HCT116 (cell line): ENCODE results near the gene BNIPL. TPM values are rescaled to one million over a fixed set of nuclear protein-coding genes. Genes with fewer than 3 reads are reported as not detected.

Experiments used
- CBX3 ChIP-seq: IDR thresholded peaks from 2 replicates; pipeline ENCODE4 v1.6.1; 2012; ENCODE audit warnings: low read depth
- CEBPB ChIP-seq: IDR thresholded peaks from 2 replicates; pipeline ENCODE4 v1.6.1; 2012; ENCODE audit warnings: low read depth
- EGR1 ChIP-seq: IDR thresholded peaks from 2 replicates; pipeline ENCODE4 v1.6.1; 2012; ENCODE audit warnings: low read depth
- ELF1 ChIP-seq: IDR thresholded peaks from 2 replicates; pipeline ENCODE4 v1.6.1; 2012; ENCODE audit warnings: low read depth, borderline replicate concordance
- EZH2 ChIP-seq: fragments of 200-600 bp; sonication (generic); IDR thresholded peaks from 2 replicates; pipeline ENCODE4 v1.6.1; 2017; ENCODE audit warnings: antibody characterized with exemption, mixed run types
- EZH2phosphoT487 ChIP-seq: fragments of 200-600 bp; IDR thresholded peaks from 2 replicates; pipeline ENCODE4 v1.6.1; 2018; ENCODE audit warnings: antibody characterized with exemption, borderline replicate concordance
- JUND ChIP-seq: IDR thresholded peaks from 2 replicates; pipeline ENCODE4 v1.6.1; 2012
- POLR2A ChIP-seq: IDR thresholded peaks from 2 replicates; pipeline ENCODE4 v1.7.0; 2011; ENCODE audit warnings: borderline replicate concordance; ENCODE audit not compliant: insufficient read depth, insufficient read length; ENCODE audit errors: extremely low read depth
- POLR2AphosphoS5 ChIP-seq: IDR thresholded peaks from 2 replicates; pipeline ENCODE4 v1.6.1; 2011; ENCODE audit warnings: mild to moderate bottlenecking, low read depth, low read length, moderate library complexity
- REST ChIP-seq: IDR thresholded peaks from 2 replicates; pipeline ENCODE4 v1.6.1; 2012; ENCODE audit warnings: low read depth
- SP1 ChIP-seq: IDR thresholded peaks from 2 replicates; pipeline ENCODE4 v1.6.1; 2012; ENCODE audit warnings: low read depth
- SRF ChIP-seq: IDR thresholded peaks from 2 replicates; pipeline ENCODE4 v1.6.1; 2012; ENCODE audit warnings: low read depth
- TCF7L2 ChIP-seq: IDR thresholded peaks from 2 replicates; pipeline ENCODE4 v1.7.0; 2011; ENCODE audit warnings: borderline replicate concordance, inconsistent platforms; ENCODE audit not compliant: insufficient read depth, insufficient read length; ENCODE audit errors: extremely low read depth
- total RNA-seq: library from RNA; stranded (reverse); gene quantifications from one replicate; pipeline ENCODE4 v1.2.1, GENCODE V29; 2021; ENCODE audit not compliant: unreplicated experiment

Gene BNIPL
- total RNA-seq, 1 experiment from 2014 or later: 0.86 TPM

- TF ChIP-seq REST: no peak
- peak; percentile 52 for TF ChIP-seq JUND
- peak; percentile 68; the same call in 1 of the 2 replicates for TF ChIP-seq CEBPB
- peak; percentile 71 for TF ChIP-seq EGR1
- no peak for TF ChIP-seq EZH2phosphoT487
- no peak for TF ChIP-seq EZH2
- peak; percentile 97 for TF ChIP-seq ELF1
- peak; percentile 44 for TF ChIP-seq SP1
- no peak for TF ChIP-seq SRF
- TF ChIP-seq CBX3: peak; percentile 96
- TF ChIP-seq POLR2AphosphoS5: peak; percentile 97; the same call in 1 of the 2 replicates
- peak; percentile 92 for TF ChIP-seq POLR2A
- TF ChIP-seq TCF7L2: peak; percentile 42
Measured at GRCh38 chr1:151070474-151071276, 34.3 kb downstream of the BNIPL start, which contains the start of gene GABPB2 (continued).
